ENCODE results near the gene OR52K2.

DNA sequence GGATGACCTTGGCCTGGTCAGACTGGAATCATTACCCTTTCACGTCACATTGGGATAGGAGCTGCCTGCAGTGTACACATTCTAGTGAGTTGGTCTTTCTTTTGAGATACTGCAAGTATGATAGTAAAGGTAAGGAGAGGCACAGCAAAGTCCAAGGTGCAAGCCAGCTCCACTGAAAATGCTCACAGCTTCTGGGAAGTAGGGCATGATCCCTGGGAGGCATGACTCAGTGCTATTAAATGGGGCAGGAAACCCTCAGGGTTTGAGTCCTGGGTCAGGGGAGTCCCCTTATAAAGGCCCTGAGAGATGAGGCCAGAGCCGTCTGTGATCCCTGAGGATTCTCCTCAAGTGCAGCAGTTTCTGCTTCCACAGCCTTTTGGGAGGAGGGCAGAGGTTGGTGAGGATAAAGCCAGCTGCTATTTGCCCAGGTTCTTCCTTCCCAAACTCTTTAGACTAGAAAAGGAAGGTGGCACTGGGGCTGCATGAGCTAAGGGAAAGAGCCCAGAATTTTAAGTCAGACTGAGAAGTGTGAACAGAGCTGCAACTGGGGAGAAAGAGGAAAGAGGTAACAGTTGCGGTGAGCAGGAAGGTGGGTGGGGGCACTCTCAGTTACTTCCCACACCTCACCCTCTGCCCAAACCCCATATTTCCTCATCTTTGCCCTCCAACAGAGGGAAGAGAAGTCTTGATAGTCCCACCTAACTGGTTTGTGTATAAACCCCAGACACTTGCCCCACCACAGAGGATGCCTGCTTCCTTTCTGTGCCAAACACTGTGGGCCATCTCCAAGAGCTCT is 18.9 kb downstream of the OR52K2 start:
- TF ChIP-seq, protein P1, sequence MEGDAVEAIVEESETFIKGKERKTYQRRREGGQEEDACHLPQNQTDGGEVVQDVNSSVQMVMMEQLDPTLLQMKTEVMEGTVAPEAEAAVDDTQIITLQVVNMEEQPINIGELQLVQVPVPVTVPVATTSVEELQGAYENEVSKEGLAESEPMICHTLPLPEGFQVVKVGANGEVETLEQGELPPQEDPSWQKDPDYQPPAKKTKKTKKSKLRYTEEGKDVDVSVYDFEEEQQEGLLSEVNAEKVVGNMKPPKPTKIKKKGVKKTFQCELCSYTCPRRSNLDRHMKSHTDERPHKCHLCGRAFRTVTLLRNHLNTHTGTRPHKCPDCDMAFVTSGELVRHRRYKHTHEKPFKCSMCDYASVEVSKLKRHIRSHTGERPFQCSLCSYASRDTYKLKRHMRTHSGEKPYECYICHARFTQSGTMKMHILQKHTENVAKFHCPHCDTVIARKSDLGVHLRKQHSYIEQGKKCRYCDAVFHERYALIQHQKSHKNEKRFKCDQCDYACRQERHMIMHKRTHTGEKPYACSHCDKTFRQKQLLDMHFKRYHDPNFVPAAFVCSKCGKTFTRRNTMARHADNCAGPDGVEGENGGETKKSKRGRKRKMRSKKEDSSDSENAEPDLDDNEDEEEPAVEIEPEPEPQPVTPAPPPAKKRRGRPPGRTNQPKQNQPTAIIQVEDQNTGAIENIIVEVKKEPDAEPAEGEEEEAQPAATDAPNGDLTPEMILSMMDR (IDR thresholded peaks at IDR 0.05): no peak
- no peak for TF ChIP-seq EZH2 (IDR thresholded peaks at IDR 0.05)

Data from neural progenitor cell (in vitro differentiated cells).